Right lobe of liver (tissue), 6 donors: ENCODE measurements around the gene BOC. TPM values are rescaled to one million over a fixed set of nuclear protein-coding genes. Genes with fewer than 3 reads are reported as not detected.
A peak's percentile ranks its signal among the peaks of the same experiment; 100 is the strongest.

Source experiments
- ATAC-seq, 4 donors: fragments of 200-7000 bp; cut with Tn5 transposase; one replicate each; pipeline ENCODE4 v1.9.1; 2020; ENCODE audit warnings: mild to moderate bottlenecking in 4 of 4, moderate library complexity in 4 of 4
- DNase-seq, 3 donors: peaks; one replicate each; pipeline ENCODE4 v3.0.0-alpha.2; 2020
- H3K27ac ChIP-seq, 3 donors: fragments of 200-600 bp; one replicate each; pipeline ENCODE4 v1.8.0; 2022
- H3K27me3 ChIP-seq, 2 donors: fragments of 200-600 bp; one replicate each; pipeline ENCODE4 v1.8.0; 2022
- H3K36me3 ChIP-seq, 4 donors: fragments of 200-600 bp; sonication (generic) in 1 of 4; one replicate each; pipeline versions ENCODE4 v1.5.1 to v1.8.0; 2017 to 2022; ENCODE audit warnings: control low read depth in 1 of 4
- H3K4me1 ChIP-seq, 4 donors: fragments of 200-600 bp; sonication (generic) in 1 of 4; one replicate each; pipeline versions ENCODE4 v1.5.1 to v1.8.0; 2017 to 2022; ENCODE audit warnings: control low read depth in 1 of 4
- H3K4me3 ChIP-seq, 3 donors: fragments of 200-600 bp; one replicate each; pipeline ENCODE4 v1.8.0; 2022
- H3K9me3 ChIP-seq, 4 donors: fragments of 200-600 bp; sonication (generic) in 1 of 4; one replicate each; pipeline versions ENCODE4 v1.5.1 to v1.8.0; 2017 to 2022; ENCODE audit warnings: control low read depth in 1 of 4
- POLR2A ChIP-seq: fragments of 450-650 bp; IDR thresholded peaks from one replicate; pipeline ENCODE4 v1.6.1; 2017; ENCODE audit warnings: antibody characterized with exemption, mild to moderate bottlenecking
- WGBS: methylation state at CpG from one replicate; pipeline ENCODE4 v1.1.6; 2018; ENCODE audit warnings: low coverage, low lambda C conversion rate; ENCODE audit not compliant: insufficient coverage; ENCODE audit errors: missing lambda C conversion rate; 5-methylcytosine and 5-hydroxymethylcytosine counted together
- intact Hi-C, 2 donors: fragments of 100-400 bp; cut with DNase I; formaldehyde crosslinking; loops; one replicate each; pipeline versions ENCODE4 v1.11.2 to v1.14.1; 2022
- total RNA-seq, 6 experiments: library from RNA; depleted of rRNA in 2 of 6; stranded (reverse); fragments of >200 nt in 2 of 6; fragmentation: NEBNext Ultra II Directional in 3 of 6; extraction: Animal tissue kit (Norgen Biotek cat#: 25700) in 3 of 6; gene quantifications; one replicate each; pipeline versions ENCODE4 v1.1.0 to v1.2.4, GENCODE V29; 2016 to 2023
- TF ChIP-seq, protein P1 (sequence below), 4 donors: fragments of 200-600 bp in 3 of 4; fragments of 450-650 bp in 1 of 4; IDR thresholded peaks; one replicate each; pipeline versions ENCODE4 v1.5.1 to v1.8.0; 2016 to 2022; ENCODE audit warnings: antibody characterized with exemption in 4 of 4, mild to moderate bottlenecking in 2 of 4
- donor health status: DM: no; HTN: yes; CAD: no.
- donor health status: DM: no; HTN: no; CAD: no.
- donor health status: DM: no; HTN: no; CAD: no.
- donor health status: DM: no; HTN: yes; CAD: no.
- donor health status: DM: no; HTN: yes; CAD: no.

The BOC gene
- total RNA-seq, 6 experiments from 2014 or later: 0.22 to 0.86 (median 0.49) TPM

- TF ChIP-seq, protein P1, sequence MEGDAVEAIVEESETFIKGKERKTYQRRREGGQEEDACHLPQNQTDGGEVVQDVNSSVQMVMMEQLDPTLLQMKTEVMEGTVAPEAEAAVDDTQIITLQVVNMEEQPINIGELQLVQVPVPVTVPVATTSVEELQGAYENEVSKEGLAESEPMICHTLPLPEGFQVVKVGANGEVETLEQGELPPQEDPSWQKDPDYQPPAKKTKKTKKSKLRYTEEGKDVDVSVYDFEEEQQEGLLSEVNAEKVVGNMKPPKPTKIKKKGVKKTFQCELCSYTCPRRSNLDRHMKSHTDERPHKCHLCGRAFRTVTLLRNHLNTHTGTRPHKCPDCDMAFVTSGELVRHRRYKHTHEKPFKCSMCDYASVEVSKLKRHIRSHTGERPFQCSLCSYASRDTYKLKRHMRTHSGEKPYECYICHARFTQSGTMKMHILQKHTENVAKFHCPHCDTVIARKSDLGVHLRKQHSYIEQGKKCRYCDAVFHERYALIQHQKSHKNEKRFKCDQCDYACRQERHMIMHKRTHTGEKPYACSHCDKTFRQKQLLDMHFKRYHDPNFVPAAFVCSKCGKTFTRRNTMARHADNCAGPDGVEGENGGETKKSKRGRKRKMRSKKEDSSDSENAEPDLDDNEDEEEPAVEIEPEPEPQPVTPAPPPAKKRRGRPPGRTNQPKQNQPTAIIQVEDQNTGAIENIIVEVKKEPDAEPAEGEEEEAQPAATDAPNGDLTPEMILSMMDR (IDR thresholded peaks at IDR 0.05): no peak
- no peak for TF ChIP-seq POLR2A
- DNase-seq (no peak), ATAC-seq (no peak)
- Histone ChIP-seq H3K36me3 (no peaks in the 10 kb centered on the region), H3K4me3 (no peak overlapping the region), H3K27me3 (no peaks in the 10 kb centered on the region), H3K27ac (no peak overlapping the region), H3K4me1 (no peaks in the 10 kb centered on the region), H3K9me3 (no peaks in the 10 kb centered on the region)
- intact Hi-C loops: loop anchor here in 1 of 2 donors (10.0 kb wide), 1 partner anchor 139 kb away; no protein-coding TSS in a partner anchor
- 73% methylated on average over 8 of the region's 13 CpGs for WGBS
Observed at GRCh38 chr3:113273604-113274378, 62.4 kb downstream of the BOC start.

GRCh38 chr3:113274425-113275257, 63.3 kb downstream of the BOC start:
- peak; percentile 13 to 69 (median 48) for ATAC-seq
- no peak for DNase-seq
- no peaks in the 10 kb centered on the region for H3K27me3 ChIP-seq
- no peaks in the 10 kb centered on the region for H3K36me3 ChIP-seq
- 52% methylated on average over 4 of the region's 20 CpGs for WGBS
- H3K4me3 ChIP-seq: no peak overlapping the region
- no peak overlapping the region for H3K27ac ChIP-seq
- no peaks in the 10 kb centered on the region for H3K4me1 ChIP-seq
- no peaks in the 10 kb centered on the region for H3K9me3 ChIP-seq
- intact Hi-C loops: loop anchor here in 1 of 2 donors (10.0 kb wide), 1 partner anchor 140 kb away; no protein-coding TSS in a partner anchor
- no peak for TF ChIP-seq POLR2A
- TF ChIP-seq, protein P1 (IDR thresholded peaks at IDR 0.05): no peak

GRCh38 chr3:113275258-113275556, 63.9 kb downstream of the BOC start:
- intact Hi-C loops: loop anchor here in 1 of 2 donors (10.0 kb wide), 1 partner anchor 140 kb away; no protein-coding TSS in a partner anchor
- Histone ChIP-seq H3K4me1 (no peaks in the 10 kb centered on the region), H3K27me3 (no peaks in the 10 kb centered on the region), H3K27ac (no peak overlapping the region), H3K36me3 (no peaks in the 10 kb centered on the region), H3K9me3 (no peaks in the 10 kb centered on the region), H3K4me3 (no peak overlapping the region)
- 79% methylated on average over 4 of the region's 6 CpGs for WGBS
- TF ChIP-seq, protein P1 (IDR thresholded peaks at IDR 0.05): no peak
- TF ChIP-seq POLR2A: no peak
- ATAC-seq (peak in 2 of 4 donors; percentile 14 to 15), DNase-seq (no peak)

GRCh38 chr3:113275583-113275928, 64.2 kb downstream of the BOC start:
- Histone ChIP-seq H3K36me3 (no peaks in the 10 kb centered on the region), H3K27ac (no peak overlapping the region), H3K9me3 (no peaks in the 10 kb centered on the region), H3K4me3 (no peak overlapping the region), H3K4me1 (no peaks in the 10 kb centered on the region), H3K27me3 (no peaks in the 10 kb centered on the region)
- peak in 2 of 4 donors; percentile 13 to 39 for ATAC-seq
- DNase-seq: no peak
- no peak for TF ChIP-seq POLR2A
- TF ChIP-seq, protein P1 (IDR thresholded peaks at IDR 0.05): no peak
- 100% methylated on average over 2 of the region's 2 CpGs for whole genome bisulfite sequencing
- intact Hi-C loops: loop anchor here in 1 of 2 donors (10.0 kb wide), 1 partner anchor 141 kb away; no protein-coding TSS in a partner anchor
